Glomerular visceral epithelial cell (primary cell): ENCODE measurements around the gene KDM5A.

Experiments used
- DNase-seq: peaks from one replicate; pipeline ENCODE4 v3.0.0-alpha.2; 2016; ENCODE audit errors: extremely low spot score

Gene KDM5A

GRCh38 chr12:272942-273341 lies 116.2 kb downstream of the KDM5A start:
- no peak for DNase-seq

- no peak for DNase-seq
Measured at GRCh38 chr12:271161-271560, 118.0 kb downstream of the KDM5A start.

- DNase-seq, result no peak
Measured at GRCh38 chr12:269191-269590, 119.9 kb downstream of the KDM5A start.

GRCh38 chr12:268483-268840 lies 120.7 kb downstream of the KDM5A start:
- no peak for DNase-seq

- DNase-seq, result no peak
Measured at GRCh38 chr12:267581-268482, 121.3 kb downstream of the KDM5A start.

- DNase-seq, result no peak
Measured at GRCh38 chr12:265096-265495, 124.0 kb downstream of the KDM5A start.

GRCh38 chr12:264269-264668 lies 124.9 kb downstream of the KDM5A start:
- DNase-seq, result no peak

- DNase-seq, result peak; percentile 30
Measured at GRCh38 chr12:263574-263973, 125.5 kb downstream of the KDM5A start.

GRCh38 chr12:262817-263216 lies 126.3 kb downstream of the KDM5A start, which contains the start of gene SLC6A13:
TSS of gene SLC6A13 (minus strand) at chr12:262836. CDS start at chr12:260052, 2,784 bp downstream.
- DNase-seq, result peak; percentile 67

GRCh38 chr12:262113-262512 lies 127.0 kb downstream of the KDM5A start:
- no peak for DNase-seq

- no peak for DNase-seq
Measured at GRCh38 chr12:257521-258321, 131.4 kb downstream of the KDM5A start.

GRCh38 chr12:256958-257357 lies 132.2 kb downstream of the KDM5A start:
- no peak for DNase-seq

- DNase-seq, result no peak
Measured at GRCh38 chr12:256225-256624, 132.9 kb downstream of the KDM5A start.

GRCh38 chr12:254912-255311 lies 134.2 kb downstream of the KDM5A start:
- no peak for DNase-seq

GRCh38 chr12:254039-254438 lies 135.1 kb downstream of the KDM5A start:
- DNase-seq, result no peak

GRCh38 chr12:253116-253831 lies 135.8 kb downstream of the KDM5A start:
- peak; percentile 57 for DNase-seq

GRCh38 chr12:252636-253035 lies 136.5 kb downstream of the KDM5A start:
- peak; percentile 65 for DNase-seq

GRCh38 chr12:247271-247670 lies 141.8 kb downstream of the KDM5A start:
- no peak for DNase-seq

- no peak for DNase-seq
Measured at GRCh38 chr12:243381-243780, 145.7 kb downstream of the KDM5A start.

- DNase-seq, result no peak
Measured at GRCh38 chr12:242496-242895, 146.6 kb downstream of the KDM5A start.

- DNase-seq, result no peak
Measured at GRCh38 chr12:241266-241665, 147.9 kb downstream of the KDM5A start.

- DNase-seq, result no peak
Measured at GRCh38 chr12:240566-240965, 148.6 kb downstream of the KDM5A start.
